Activated gamma-delta T cell treated with Interleukin-2 at 50 U/mL for 16 hours (primary cell): ENCODE results near the gene SAMD13.

Experiments
- DNase-seq: peaks from one replicate; pipeline ENCODE4 v3.0.0-alpha.2; 2020

Gene SAMD13

DNA sequence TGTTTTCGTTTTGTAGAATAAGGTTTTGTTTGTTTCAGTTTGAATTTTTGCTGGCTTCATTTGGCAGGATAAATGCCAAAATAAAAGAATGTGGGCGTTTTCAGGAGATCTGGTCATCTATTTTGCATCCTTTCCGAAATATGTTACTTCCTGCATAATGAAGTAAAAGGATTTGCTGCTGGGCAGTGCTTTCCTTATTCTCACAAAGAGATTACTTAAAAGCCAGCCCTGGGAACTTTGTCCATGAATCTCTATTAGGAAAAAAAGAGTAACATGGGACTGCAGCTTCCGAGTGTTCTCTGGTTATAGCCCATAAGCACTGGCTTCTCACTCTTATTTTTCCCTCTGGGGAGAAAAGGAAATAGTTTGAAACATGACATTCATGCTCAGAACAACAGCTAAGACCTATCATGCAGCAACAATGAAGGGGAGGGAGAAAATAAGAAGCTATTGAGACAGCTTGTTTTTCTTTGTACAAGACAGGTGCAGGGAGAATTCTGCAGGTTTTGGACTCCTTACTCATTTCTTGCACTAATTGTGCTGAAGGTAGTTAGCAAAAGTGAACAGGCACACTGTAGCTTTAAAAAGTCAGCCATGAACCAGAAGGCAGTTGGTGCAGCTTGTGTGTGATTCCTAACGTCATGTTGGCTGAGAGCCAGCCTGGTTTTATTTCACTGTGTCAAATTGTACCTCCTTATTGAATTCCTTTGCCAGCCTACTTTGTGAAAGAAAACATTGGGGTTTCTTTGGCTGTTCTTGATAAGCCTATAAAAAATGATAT, at the start of gene SAMD13:
TSS of gene SAMD13 (plus strand) at position 705 of the 781 bp plus-strand sequence. CDS start 1,527 bp downstream, outside the sequence.
- peak; percentile 29 for DNase-seq

DNA sequence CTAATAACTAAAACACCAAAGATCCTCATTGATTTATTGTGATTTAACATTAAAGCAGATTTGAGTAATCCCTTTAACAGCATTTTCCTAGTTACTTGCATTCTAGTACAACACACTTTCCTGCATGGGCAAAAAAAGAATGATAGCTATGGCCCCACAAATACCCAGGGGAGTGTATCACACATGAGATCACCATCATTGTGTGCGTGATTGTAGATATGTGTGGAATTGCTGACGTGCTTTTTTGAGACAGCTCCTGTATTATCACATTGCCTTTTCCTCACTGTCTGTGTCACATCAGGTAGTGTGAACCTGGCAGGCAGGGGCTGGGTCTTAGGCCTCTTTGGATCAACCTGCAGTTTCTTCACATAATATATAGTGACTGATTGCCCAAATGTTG, 48.5 kb upstream of the SAMD13 start:
- no peak for DNase-seq

GRCh38 chr1:84253891-84254290, 47.6 kb upstream of the SAMD13 start:
- no peak for DNase-seq

GRCh38 chr1:84254703-84255238, 46.7 kb upstream of the SAMD13 start:
- no peak for DNase-seq

GRCh38 chr1:84255582-84255981, 45.9 kb upstream of the SAMD13 start:
- DNase-seq = no peak

DNA sequence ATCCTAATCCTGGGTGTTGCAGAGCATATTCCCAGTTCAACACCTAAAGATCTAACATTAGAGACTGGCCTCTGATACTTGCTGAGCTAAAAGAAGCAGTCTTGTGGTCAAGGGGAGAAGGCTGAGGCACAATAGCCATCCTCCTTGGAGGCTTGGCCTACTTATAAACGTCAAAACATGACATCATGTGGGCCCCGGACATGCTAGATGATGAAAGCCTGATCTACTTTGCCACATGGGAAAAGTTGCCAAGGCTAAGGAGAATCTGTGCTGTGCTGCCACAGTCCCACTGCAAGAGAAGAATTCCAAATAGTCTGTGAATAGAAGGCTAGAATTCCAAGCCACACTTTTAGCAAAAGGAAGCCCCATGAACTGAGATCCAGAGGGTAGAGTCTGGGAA, 43.9 kb upstream of the SAMD13 start:
- DNase-seq = no peak

- DNase-seq = no peak
Measured at GRCh38 chr1:84259376-84259775, 42.1 kb upstream of the SAMD13 start.

GRCh38 chr1:84259989-84260388, 41.5 kb upstream of the SAMD13 start:
- DNase-seq = no peak

DNA sequence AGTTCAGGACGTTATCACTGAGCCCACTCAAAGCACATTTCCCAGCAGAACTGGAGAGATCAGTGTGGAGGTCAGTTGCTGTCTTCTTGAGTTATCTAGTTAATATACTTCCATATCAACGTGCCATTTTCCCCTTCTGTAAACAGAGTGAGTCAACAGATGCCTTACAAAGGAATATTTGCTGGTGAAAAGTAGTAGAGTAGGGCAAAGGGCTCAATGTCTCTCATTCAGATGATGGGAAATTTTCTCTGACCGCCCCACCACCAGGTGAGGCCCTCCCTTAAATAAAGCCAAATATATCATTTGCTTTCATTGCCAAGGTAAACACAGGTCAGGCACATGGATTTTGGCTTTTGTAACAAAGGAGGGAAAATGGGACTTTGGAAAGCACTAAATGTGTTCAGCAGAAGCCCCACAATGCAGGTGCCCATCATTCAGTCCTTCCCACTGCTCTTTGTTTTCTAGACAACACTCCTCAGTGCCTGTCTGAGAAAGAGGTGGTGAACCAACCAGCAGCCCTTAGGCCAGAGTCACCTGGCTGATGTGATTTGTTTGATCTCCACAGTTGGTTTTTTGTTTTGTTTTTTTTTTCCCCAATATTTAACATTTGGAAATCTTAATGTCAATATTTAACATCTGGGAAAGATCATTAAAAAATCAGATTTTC, 40.5 kb upstream of the SAMD13 start:
- no peak for DNase-seq

DNA sequence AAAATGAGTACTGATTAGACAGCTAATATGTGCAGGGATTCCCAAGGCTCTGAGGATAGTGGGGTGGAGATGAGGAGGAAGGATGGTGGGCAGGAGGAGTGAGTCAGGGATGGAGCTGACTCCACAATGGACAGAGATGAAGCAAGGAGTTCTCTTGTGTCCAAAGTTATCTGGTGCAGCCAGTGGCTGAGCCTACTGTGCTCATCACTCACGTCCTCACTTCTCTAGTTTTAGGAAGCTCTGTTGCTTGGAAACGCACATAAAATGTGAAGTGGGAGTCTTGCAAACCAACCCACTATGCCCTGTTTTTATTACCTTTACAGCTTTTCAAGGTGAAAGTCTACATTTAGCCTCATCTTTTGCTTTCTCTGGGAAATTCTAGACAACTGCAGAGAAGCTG, 36.5 kb upstream of the SAMD13 start:
- no peak for DNase-seq

DNA sequence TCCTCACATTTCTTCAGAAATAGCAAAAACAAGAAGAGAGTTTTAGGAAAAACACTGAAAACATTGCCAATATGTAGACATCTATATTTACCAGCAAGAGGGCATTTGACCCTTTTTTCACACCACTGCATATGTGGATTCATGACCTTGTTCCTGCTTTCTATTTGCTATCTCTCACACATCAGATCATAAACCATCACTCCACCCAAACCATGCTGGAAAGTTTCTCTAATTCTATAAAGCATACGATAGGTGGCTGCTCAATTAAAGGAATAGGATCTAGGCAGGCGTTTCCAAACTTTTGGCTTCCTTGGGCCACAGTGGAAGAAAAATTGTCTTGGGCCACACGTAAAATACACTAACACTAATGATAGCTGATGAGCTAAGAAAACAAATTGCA, 35.6 kb upstream of the SAMD13 start:
- DNase-seq = no peak

DNA sequence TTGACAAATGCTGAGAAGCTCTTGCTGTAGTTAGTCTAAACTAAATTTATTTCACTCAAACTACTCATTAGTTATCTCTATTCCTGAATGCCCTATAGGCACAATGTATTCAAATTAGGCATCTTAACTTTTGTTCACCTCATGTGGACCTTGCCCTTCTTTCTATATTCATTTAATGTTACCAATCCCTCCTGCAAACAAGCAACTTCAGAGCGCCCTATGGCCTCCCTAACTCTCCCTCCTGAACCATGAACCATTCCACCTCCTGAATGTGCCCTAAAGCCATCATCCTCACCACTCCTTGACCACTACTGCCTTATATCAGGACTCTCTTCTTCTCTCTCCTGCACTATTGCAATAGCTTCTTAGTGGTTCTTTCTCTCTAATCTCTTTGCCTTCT, 34.8 kb upstream of the SAMD13 start:
- DNase-seq = no peak

DNA sequence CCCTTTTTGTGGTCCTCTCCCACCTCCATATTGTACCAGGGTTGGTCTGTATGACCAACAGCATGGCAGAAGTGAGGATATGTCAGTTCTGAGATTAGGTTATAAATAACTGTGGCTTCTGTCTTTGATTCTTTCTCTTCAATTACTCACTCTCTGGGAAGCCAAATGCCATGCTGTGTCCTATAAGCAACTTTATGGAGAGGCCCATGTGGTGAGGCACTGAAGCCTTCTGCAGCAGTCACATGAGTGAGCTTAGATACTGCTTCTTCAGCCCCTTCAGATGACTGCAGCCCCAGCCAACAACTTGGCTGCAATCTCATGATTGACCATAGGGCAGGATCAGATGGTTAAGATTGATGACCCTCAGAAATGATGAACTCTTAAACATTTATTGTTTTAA, 34.0 kb upstream of the SAMD13 start:
- DNase-seq = no peak

DNA sequence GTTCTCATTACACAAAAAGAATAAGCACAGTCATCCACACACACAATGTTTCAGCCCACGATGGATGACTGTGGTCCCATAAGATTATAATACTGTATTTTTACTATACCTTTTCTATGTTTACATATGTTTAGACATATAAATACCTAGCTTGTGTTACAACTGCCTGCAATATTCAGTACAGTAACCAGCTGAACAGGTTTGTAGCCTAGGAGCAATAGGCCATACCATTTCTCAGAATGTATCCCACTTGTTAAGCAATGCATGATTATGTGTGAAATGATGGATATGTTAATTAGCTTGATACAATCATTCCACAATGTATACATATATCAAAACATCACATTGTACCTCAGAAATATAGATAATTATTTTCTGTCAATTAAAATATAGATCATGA, 33.2 kb upstream of the SAMD13 start:
- DNase-seq = no peak

DNA sequence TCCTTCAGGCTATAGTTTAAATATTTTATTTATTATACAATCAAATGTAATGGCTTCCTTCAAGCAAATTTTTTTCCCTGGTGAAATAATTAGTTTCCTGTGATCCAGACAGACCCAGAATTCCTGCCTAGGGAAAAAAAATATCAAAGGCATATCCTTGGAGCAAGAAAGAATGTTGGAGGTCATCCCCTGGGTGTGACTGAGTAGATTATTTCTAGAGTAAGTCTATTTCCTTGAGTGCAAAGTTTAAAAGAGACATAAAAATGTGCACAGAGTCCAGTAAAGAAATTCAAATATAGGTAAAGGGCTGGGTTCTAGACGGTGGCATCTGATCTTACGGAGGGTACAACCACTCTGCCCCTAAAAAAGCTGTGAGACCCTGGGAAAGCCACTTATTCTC, 32.2 kb upstream of the SAMD13 start:
- no peak for DNase-seq

DNA sequence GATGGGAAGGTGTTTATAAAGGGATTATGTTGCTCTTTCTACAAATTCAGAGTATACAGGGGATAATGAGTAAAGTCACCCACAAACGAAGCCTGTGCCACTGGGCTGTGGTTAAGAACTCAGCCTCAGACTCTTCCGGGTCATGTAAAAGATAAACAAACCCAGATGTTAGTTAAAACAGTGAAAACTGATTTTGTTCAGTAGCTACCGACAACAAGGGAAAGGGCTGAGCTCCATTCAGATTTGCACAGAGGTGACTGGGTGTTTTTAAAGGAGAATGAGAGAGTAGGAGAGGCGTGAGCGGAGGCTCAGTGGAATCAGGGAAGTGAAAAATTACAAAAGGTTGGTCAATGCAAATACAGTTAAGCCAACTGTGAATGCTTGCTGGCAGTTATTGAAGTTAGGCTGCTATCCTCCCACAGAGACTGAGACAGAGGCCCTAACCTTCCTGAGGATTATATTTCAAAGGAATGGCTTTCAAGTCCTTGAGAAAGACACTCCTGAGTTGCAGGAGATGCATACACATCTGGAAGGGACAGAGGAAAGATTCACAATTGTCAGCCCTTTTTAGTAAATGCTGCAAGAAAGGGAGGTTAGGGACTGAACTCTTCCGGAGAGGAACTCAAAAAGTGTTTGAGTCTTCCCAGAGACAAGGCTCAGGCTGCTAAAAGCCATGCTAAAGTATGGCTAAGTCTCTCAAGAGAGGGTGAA, 29.9 kb upstream of the SAMD13 start:
- no peak for DNase-seq

- no peak for DNase-seq
Measured at GRCh38 chr1:84272401-84272800, 29.1 kb upstream of the SAMD13 start.

- no peak for DNase-seq
Measured at GRCh38 chr1:84277343-84278059, 24.0 kb upstream of the SAMD13 start.

DNA sequence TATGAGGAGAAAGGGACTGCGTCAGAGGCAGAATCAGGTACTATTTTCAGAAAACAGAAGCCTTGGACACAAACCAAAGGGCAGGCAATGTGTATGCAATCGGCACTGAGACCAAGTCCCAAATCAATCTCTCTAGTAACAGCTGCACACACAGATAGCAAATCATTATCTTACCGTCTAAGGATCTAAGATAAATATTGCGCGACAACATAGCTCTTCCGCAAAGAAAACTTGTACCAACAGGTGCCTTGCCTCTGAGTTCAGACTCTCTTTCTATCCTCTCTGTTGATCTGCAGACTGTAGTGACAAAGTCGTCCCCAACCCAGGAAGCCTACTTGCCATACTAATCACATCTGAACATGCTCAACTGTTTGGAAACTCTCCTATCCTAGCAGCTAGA, 22.6 kb upstream of the SAMD13 start:
- DNase-seq = no peak

- no peak for DNase-seq
Measured at GRCh38 chr1:84280912-84281311, 20.6 kb upstream of the SAMD13 start.

DNA sequence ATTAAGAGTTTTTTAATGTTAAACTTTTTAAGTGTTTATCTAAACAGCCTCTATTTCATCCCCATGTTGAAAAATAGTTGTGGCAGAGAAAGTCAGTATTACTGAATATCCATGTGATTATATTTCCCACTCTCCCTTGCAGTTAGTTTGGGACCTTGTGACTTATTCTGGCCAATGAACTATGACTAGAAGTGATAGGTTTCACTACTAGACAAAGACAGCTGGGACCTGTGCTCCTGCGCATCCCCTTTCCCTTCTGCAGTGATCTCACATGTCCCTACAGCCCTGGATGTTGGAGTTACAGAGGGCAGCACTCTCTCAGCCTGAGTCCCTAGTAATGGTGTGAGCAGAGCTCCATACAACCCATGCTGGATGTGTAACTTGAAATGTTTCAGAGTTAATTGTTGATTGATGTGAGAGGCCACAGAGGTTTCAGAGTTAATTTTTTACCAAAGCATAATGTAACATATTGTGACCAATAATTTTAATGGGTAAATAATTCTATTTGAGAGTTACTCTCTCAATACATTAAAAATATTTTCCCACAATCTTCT, 18.7 kb upstream of the SAMD13 start:
- DNase-seq = no peak

- DNase-seq = no peak
Measured at GRCh38 chr1:84283381-84283780, 18.1 kb upstream of the SAMD13 start.

DNA sequence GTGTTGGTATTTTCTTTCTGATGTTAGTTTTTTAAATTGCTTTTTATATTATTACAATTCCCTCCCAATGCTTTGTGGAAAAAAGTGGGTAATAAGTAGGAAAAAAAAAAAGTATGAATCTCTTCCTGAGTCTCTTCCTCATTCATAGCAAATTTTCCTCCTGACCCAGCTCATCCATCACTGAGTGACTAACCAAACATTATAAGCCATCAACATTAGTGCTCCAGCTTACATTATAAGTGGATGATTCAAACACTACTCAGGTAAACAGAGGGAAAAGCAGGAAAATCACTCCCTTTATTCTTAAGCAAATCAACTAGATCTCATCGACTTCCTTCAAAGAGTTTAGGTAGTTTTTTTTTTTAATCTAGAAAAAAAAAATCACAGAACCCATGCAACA, 15.4 kb upstream of the SAMD13 start:
- no peak for DNase-seq
